ENCODE measurements around the gene CASP9. TPM values are rescaled to one million over a fixed set of nuclear protein-coding genes. Genes with fewer than 3 reads are reported as not detected.

Gene CASP9
- total RNA-seq, 6 experiments from 2014 or later: 2.3 to 9.0 (median 8.2) TPM

GRCh38 chr1:15550573-15550972 lies 26.6 kb upstream of the CASP9 start:
- WGBS (ENCODE audit: insufficient coverage, low coverage, low lambda C conversion rate, missing lambda C conversion rate): 85% methylated on average over 5 of the region's 6 CpGs
- Histone ChIP-seq H3K27ac (no peak overlapping the region), H3K27me3 (no peaks in the 10 kb centered on the region), H3K4me3 (no peak overlapping the region), H3K9me3 (no peaks in the 10 kb centered on the region), H3K36me3 (peaks cover 0 to 40% (median 10%) of the 10 kb centered on the region in 4 donors), H3K4me1 (no peaks in the 10 kb centered on the region)
- intact Hi-C loops (cut with DNase I): no loop called here
- no peak for TF ChIP-seq CTCF (IDR thresholded peaks at IDR 0.05)
- no peak for TF ChIP-seq POLR2A (IDR thresholded peaks at IDR 0.05)
- DNase-seq (no peak), ATAC-seq (no peak)

- no peaks in the 10 kb centered on the region for H3K9me3 ChIP-seq
- 87% methylated on average over 2 of the region's 2 CpGs for WGBS (ENCODE audit: insufficient coverage, low coverage, low lambda C conversion rate, missing lambda C conversion rate)
- no peak overlapping the region for H3K4me3 ChIP-seq
- H3K27ac ChIP-seq: no peak overlapping the region
- no peak for TF ChIP-seq POLR2A (IDR thresholded peaks at IDR 0.05)
- no peak for TF ChIP-seq CTCF (IDR thresholded peaks at IDR 0.05)
- DNase-seq: no peak
- no peaks in the 10 kb centered on the region for H3K27me3 ChIP-seq
- H3K36me3 ChIP-seq: peaks cover 0 to 61% (median 16%) of the 10 kb centered on the region in 4 donors
- ATAC-seq: no peak
- no peaks in the 10 kb centered on the region for H3K4me1 ChIP-seq
- intact Hi-C loops (cut with DNase I): no loop called here
These were observed 22.6 kb upstream of the CASP9 start for GRCh38 chr1:15546641-15547040.

- Histone ChIP-seq H3K4me3 (no peak overlapping the region), H3K36me3 (peaks cover 0 to 71% (median 23%) of the 10 kb centered on the region in 4 donors), H3K9me3 (no peaks in the 10 kb centered on the region), H3K4me1 (no peaks in the 10 kb centered on the region), H3K27ac (no peak overlapping the region), H3K27me3 (no peaks in the 10 kb centered on the region)
- WGBS (ENCODE audit: insufficient coverage, low coverage, low lambda C conversion rate, missing lambda C conversion rate): 87% methylated on average over 12 of the region's 12 CpGs
- intact Hi-C loops (cut with DNase I): no loop called here
- TF ChIP-seq CTCF (IDR thresholded peaks at IDR 0.05) (no peak), POLR2A (IDR thresholded peaks at IDR 0.05) (no peak)
- no peak for ATAC-seq
- DNase-seq: no peak
These were observed 19.9 kb upstream of the CASP9 start for GRCh38 chr1:15543589-15544568.

GRCh38 chr1:15543251-15543588 lies 19.2 kb upstream of the CASP9 start:
- TF ChIP-seq CTCF (IDR thresholded peaks at IDR 0.05) (no peak), POLR2A (IDR thresholded peaks at IDR 0.05) (no peak)
- 100% methylated on average over 5 of the region's 5 CpGs for WGBS (ENCODE audit: insufficient coverage, low coverage, low lambda C conversion rate, missing lambda C conversion rate)
- intact Hi-C loops (cut with DNase I): no loop called here
- Histone ChIP-seq H3K27me3 (no peaks in the 10 kb centered on the region), H3K4me3 (no peak overlapping the region), H3K36me3 (peaks cover 0 to 65% (median 22%) of the 10 kb centered on the region in 4 donors), H3K9me3 (no peaks in the 10 kb centered on the region), H3K27ac (no peak overlapping the region), H3K4me1 (no peaks in the 10 kb centered on the region)
- ATAC-seq (no peak), DNase-seq (no peak)
